Measurements from ENCODE around the gene MAP4K1.

The MAP4K1 gene

GRCh38 chr19:38562096-38562495, 55.7 kb downstream of the MAP4K1 start (continued):
- TF ChIP-seq ZNF341 (tag by site-specific recombination; IDR thresholded peaks at IDR 0.05; ENCODE audit: low read depth): no peak
- no peak for TF ChIP-seq HOXA7 (CRISPR knock-in tag; IDR thresholded peaks at IDR 0.05; ENCODE audit: borderline replicate concordance)
- no peak for TF ChIP-seq PRDM4 (tag by site-specific recombination; IDR thresholded peaks at IDR 0.05)
- TF ChIP-seq ZNF549 (tag by site-specific recombination; IDR thresholded peaks at IDR 0.05): no peak
- TF ChIP-seq GLIS1 (tag by site-specific recombination; IDR thresholded peaks at IDR 0.05): peak; percentile 42
- no peak for TF ChIP-seq OSR2 (tag by site-specific recombination; IDR thresholded peaks at IDR 0.05)
- TF ChIP-seq ZNF560 (tag by site-specific recombination; IDR thresholded peaks at IDR 0.05; ENCODE audit: borderline replicate concordance): no peak
- no peak for TF ChIP-seq YY1 (tag by site-specific recombination; IDR thresholded peaks at IDR 0.05)
- TF ChIP-seq ZNF140 (tag by site-specific recombination; IDR thresholded peaks at IDR 0.05): no peak
- TF ChIP-seq PRDM10 (tag by site-specific recombination; IDR thresholded peaks at IDR 0.05): no peak
- no peak for TF ChIP-seq ZNF223 (tag by site-specific recombination; IDR thresholded peaks at IDR 0.05)
- no peak for TF ChIP-seq ZNF776 (tag by site-specific recombination; IDR thresholded peaks at IDR 0.05; ENCODE audit: borderline replicate concordance)
- no peak for TF ChIP-seq ZBTB49 (tag by site-specific recombination; IDR thresholded peaks at IDR 0.05; ENCODE audit: low read depth)
- TF ChIP-seq ZNF555 (tag by site-specific recombination; conservative IDR thresholded peaks at IDR 0.05): no peak
- no peak for TF ChIP-seq ZNF704 (tag by site-specific recombination; IDR thresholded peaks at IDR 0.05)
- TF ChIP-seq ZNF692 (tag by site-specific recombination; IDR thresholded peaks at IDR 0.05): no peak
- TF ChIP-seq ZNF600 (tag by site-specific recombination; IDR thresholded peaks at IDR 0.05): no peak
- no peak for TF ChIP-seq ZNF558 (tag by site-specific recombination; IDR thresholded peaks at IDR 0.05)
- no peak for TF ChIP-seq ZNF280C (tag by site-specific recombination; IDR thresholded peaks at IDR 0.05)
- TF ChIP-seq ZNF112 (tag by site-specific recombination; IDR thresholded peaks at IDR 0.05): no peak
- no peak for TF ChIP-seq ZNF473 (tag by site-specific recombination; IDR thresholded peaks at IDR 0.05)
- TF ChIP-seq REPIN1 (tag by site-specific recombination; IDR thresholded peaks at IDR 0.05; ENCODE audit: low read depth): no peak
